Measurements from ENCODE around the gene SHISAL2B. TPM values are rescaled to one million over a fixed set of nuclear protein-coding genes. Genes with fewer than 3 reads are reported as not detected.

The SHISAL2B gene
- total and polyA plus RNA-seq, 2 donors (not counting 1 experiment from before 2014, with no cell fraction given): not detected

GRCh38 chr5:64758901-64759300 is 68.6 kb downstream of the SHISAL2B start:
- Histone ChIP-seq H3K9me3 (ENCODE audit: control extremely low read depth in 1 of 3, control insufficient read depth in 2 of 3, insufficient read depth in 1 of 3, low read length in 2 of 3) (no peaks in the 10 kb centered on the region), H3K4me1 (ENCODE audit: control insufficient read depth in 2 of 2, insufficient read depth in 2 of 2, low read length in 2 of 2) (no peaks in the 10 kb centered on the region), H3K27me3 (replicated peaks in 1 of 4; ENCODE audit: control extremely low read depth in 1 of 4, control insufficient read depth in 3 of 4, insufficient read depth in 4 of 4, low read length in 3 of 4) (no peaks in the 10 kb centered on the region), H3K4me3 (ENCODE audit: control extremely low read depth in 1 of 5, extremely low read depth in 1 of 5, insufficient read depth in 1 of 5, low read depth in 2 of 5, low read length in 4 of 5) (no peak overlapping the region), H3K27ac (ENCODE audit: low read length in 2 of 2) (no peak overlapping the region), H3K4me2 (replicated peaks; ENCODE audit: low read depth, low read length, poor library complexity, severe bottlenecking) (no peak overlapping the region), H3K9ac (ENCODE audit: low read length) (no peak overlapping the region), H3K36me3 (replicated peaks in 1 of 2; ENCODE audit: control extremely low read depth in 1 of 2, control insufficient read depth in 1 of 2, extremely low read depth in 1 of 2, insufficient read depth in 2 of 2, low read length in 1 of 2) (peaks cover 0 to 2% of the 10 kb centered on the region in 2 experiments), H4K20me1 (ENCODE audit: control insufficient read depth, insufficient read depth, low read length, poor library complexity, severe bottlenecking) (peaks cover 11% of the 10 kb centered on the region), H2AFZ (ENCODE audit: insufficient read depth, low read depth, low read length, poor library complexity, severe bottlenecking) (no peak overlapping the region), H3K79me2 (ENCODE audit: control insufficient read depth, insufficient read depth, low read length) (peaks cover 38% of the 10 kb centered on the region)
- TF ChIP-seq, protein P1, sequence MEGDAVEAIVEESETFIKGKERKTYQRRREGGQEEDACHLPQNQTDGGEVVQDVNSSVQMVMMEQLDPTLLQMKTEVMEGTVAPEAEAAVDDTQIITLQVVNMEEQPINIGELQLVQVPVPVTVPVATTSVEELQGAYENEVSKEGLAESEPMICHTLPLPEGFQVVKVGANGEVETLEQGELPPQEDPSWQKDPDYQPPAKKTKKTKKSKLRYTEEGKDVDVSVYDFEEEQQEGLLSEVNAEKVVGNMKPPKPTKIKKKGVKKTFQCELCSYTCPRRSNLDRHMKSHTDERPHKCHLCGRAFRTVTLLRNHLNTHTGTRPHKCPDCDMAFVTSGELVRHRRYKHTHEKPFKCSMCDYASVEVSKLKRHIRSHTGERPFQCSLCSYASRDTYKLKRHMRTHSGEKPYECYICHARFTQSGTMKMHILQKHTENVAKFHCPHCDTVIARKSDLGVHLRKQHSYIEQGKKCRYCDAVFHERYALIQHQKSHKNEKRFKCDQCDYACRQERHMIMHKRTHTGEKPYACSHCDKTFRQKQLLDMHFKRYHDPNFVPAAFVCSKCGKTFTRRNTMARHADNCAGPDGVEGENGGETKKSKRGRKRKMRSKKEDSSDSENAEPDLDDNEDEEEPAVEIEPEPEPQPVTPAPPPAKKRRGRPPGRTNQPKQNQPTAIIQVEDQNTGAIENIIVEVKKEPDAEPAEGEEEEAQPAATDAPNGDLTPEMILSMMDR (IDR thresholded peaks at IDR 0.05): no peak
- TF ChIP-seq EZH2 (IDR thresholded peaks at IDR 0.05; ENCODE audit: borderline replicate concordance, insufficient read depth, low read depth, low read length, poor library complexity, severe bottlenecking): no peak
- ChIA-PET CTCF (interaction anchor here (1.2 kb wide), 1 partner anchor 727 kb away, joined by 5 read pairs; no protein-coding TSS in a partner anchor), POLR2A (no interaction called here)
- Mint-ChIP-seq H3K27me3 (no peaks in the 10 kb centered on the region), H3K9me3 (ENCODE audit: insufficient read depth) (no peaks in the 10 kb centered on the region), H3K4me3 (no peak overlapping the region), H3K27ac (no peak overlapping the region), H3K4me1 (peaks cover 14% of the 10 kb centered on the region)
- ATAC-seq (ENCODE audit: low read depth): no peak
- 100% methylated on average over 1 of the region's 3 CpGs for WGBS (ENCODE audit: insufficient coverage)
- DNase-seq: no peak
- intact Hi-C loops (cut with micrococcal nuclease): no loop called here

DNA sequence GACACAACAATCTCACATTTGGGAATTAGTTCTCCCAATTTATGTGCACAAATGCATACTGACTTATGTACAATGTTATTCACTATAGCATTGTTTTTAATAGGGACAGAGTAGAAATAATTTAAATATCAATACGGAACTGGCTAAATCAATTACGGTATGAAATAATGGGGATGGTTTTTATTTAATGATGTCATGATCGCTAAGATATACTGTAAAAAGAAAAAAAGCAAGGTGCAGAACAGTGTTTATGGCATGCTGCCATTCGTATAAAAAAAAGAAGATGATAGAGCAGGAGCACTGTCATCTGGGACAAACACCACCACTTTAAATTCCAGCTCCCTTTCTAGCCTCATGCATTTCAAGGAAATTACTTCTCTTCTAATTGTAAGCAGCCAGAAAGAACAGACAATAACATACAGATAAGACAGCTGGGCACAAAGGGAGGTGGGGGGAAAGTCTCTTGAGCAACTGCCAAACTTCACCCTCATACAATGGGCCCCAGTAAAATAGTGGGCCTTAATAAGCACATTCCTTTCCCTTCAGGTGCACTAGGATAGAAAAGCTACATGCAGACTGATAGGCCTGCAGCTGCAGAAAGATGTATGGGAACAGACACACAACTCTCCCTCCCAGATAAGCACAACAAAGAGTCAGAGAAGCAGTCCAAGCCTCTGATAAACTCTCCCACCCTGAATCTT is 69.8 kb downstream of the SHISAL2B start:
- peaks cover 2 to 6% of the 10 kb centered on the region in 2 experiments for H3K36me3 ChIP-seq (replicated peaks in 1 of 2; ENCODE audit: control extremely low read depth in 1 of 2, control insufficient read depth in 1 of 2, extremely low read depth in 1 of 2, insufficient read depth in 2 of 2, low read length in 1 of 2)
- TF ChIP-seq EZH2 (IDR thresholded peaks at IDR 0.05; ENCODE audit: borderline replicate concordance, insufficient read depth, low read depth, low read length, poor library complexity, severe bottlenecking): no peak
- TF ChIP-seq, protein P1 (IDR thresholded peaks at IDR 0.05): no peak
- H3K27ac ChIP-seq (ENCODE audit: low read length in 2 of 2): no peak overlapping the region
- H4K20me1 ChIP-seq (ENCODE audit: control insufficient read depth, insufficient read depth, low read length, poor library complexity, severe bottlenecking): peaks cover 11% of the 10 kb centered on the region
- H3K27ac Mint-ChIP-seq: no peak overlapping the region
- no peak overlapping the region for H3K4me2 ChIP-seq (replicated peaks; ENCODE audit: low read depth, low read length, poor library complexity, severe bottlenecking)
- ATAC-seq (ENCODE audit: low read depth) (no peak), DNase-seq (no peak)
- WGBS (ENCODE audit: insufficient coverage): 100% methylated on average over 1 of the region's 4 CpGs
- H3K4me3 Mint-ChIP-seq: no peak overlapping the region
- intact Hi-C loops (cut with micrococcal nuclease): loop anchor here (10.0 kb wide), 1 partner anchor 275 kb away; no protein-coding TSS in a partner anchor
- H3K79me2 ChIP-seq (ENCODE audit: control insufficient read depth, insufficient read depth, low read length): peaks cover 48% of the 10 kb centered on the region
- H3K4me1 ChIP-seq (ENCODE audit: control insufficient read depth in 2 of 2, insufficient read depth in 2 of 2, low read length in 2 of 2): no peaks in the 10 kb centered on the region
- no peaks in the 10 kb centered on the region for H3K27me3 ChIP-seq (replicated peaks in 1 of 4; ENCODE audit: control extremely low read depth in 1 of 4, control insufficient read depth in 3 of 4, insufficient read depth in 4 of 4, low read length in 3 of 4)
- ChIA-PET CTCF (no interaction called here), POLR2A (no interaction called here)
- H3K9ac ChIP-seq (ENCODE audit: low read length): no peak overlapping the region
- H3K9me3 Mint-ChIP-seq (ENCODE audit: insufficient read depth): no peaks in the 10 kb centered on the region
- peaks cover 13% of the 10 kb centered on the region for H3K4me1 Mint-ChIP-seq
- H3K4me3 ChIP-seq (ENCODE audit: control extremely low read depth in 1 of 5, extremely low read depth in 1 of 5, insufficient read depth in 1 of 5, low read depth in 2 of 5, low read length in 4 of 5): no peak overlapping the region
- no peaks in the 10 kb centered on the region for H3K27me3 Mint-ChIP-seq
- no peak overlapping the region for H2AFZ ChIP-seq (ENCODE audit: insufficient read depth, low read depth, low read length, poor library complexity, severe bottlenecking)
- no peaks in the 10 kb centered on the region for H3K9me3 ChIP-seq (ENCODE audit: control extremely low read depth in 1 of 3, control insufficient read depth in 2 of 3, insufficient read depth in 1 of 3, low read length in 2 of 3)

All from B cell (primary cell).